Middle frontal gyrus (tissue), 1 donor: ENCODE data around the gene OR52I1.

ENCODE experiments used
- DNase-seq: peaks from one replicate; pipeline ENCODE4 v3.0.0-alpha.2; 2015; ENCODE audit warnings: low spot score; ENCODE audit errors: extremely low spot score

The OR52I1 gene

GRCh38 chr11:4593739-4594138, at the start of gene OR52I1:
OR52I1 (plus strand) TSS chr11:4594039; CDS start chr11:4594039, 0 bp downstream.
- DNase-seq = no peak

- no peak for DNase-seq
Measured at GRCh38 chr11:4544891-4545290, 48.9 kb upstream of the OR52I1 start, which contains the start of gene OR52M1. OR52M1 (plus strand) TSS chr11:4545191; CDS start chr11:4545191, 0 bp downstream.

- no peak for DNase-seq
Measured at GRCh38 chr11:4546878-4547277, 47.0 kb upstream of the OR52I1 start.

GRCh38 chr11:4547416-4547815, 46.4 kb upstream of the OR52I1 start:
- no peak for DNase-seq

GRCh38 chr11:4551346-4551979, 42.4 kb upstream of the OR52I1 start:
- no peak for DNase-seq

- no peak for DNase-seq
Measured at GRCh38 chr11:4559527-4560440, 34.1 kb upstream of the OR52I1 start.

GRCh38 chr11:4560467-4560866, 33.4 kb upstream of the OR52I1 start:
- DNase-seq = no peak

- no peak for DNase-seq
Measured at GRCh38 chr11:4565371-4565770, 28.5 kb upstream of the OR52I1 start.

- no peak for DNase-seq
Measured at GRCh38 chr11:4569075-4569474, 24.8 kb upstream of the OR52I1 start.

- DNase-seq = no peak
Measured at GRCh38 chr11:4576880-4577279, 17.0 kb upstream of the OR52I1 start.

GRCh38 chr11:4577761-4578160, 16.1 kb upstream of the OR52I1 start:
- no peak for DNase-seq

GRCh38 chr11:4578624-4579023, 15.2 kb upstream of the OR52I1 start:
- no peak for DNase-seq

GRCh38 chr11:4580124-4580523, 13.7 kb upstream of the OR52I1 start:
- no peak for DNase-seq

- DNase-seq = no peak
Measured at GRCh38 chr11:4581443-4581842, 12.4 kb upstream of the OR52I1 start, which contains the start of gene OR52I2. OR52I2 (plus strand) TSS chr11:4581743.

GRCh38 chr11:4589017-4589416, 4.8 kb upstream of the OR52I1 start:
- DNase-seq = no peak

- no peak for DNase-seq
Measured at GRCh38 chr11:4605057-4605456, 11.2 kb downstream of the OR52I1 start.

GRCh38 chr11:4606231-4607015, 12.6 kb downstream of the OR52I1 start:
- no peak for DNase-seq

GRCh38 chr11:4607096-4607495, 13.3 kb downstream of the OR52I1 start:
- DNase-seq = no peak

GRCh38 chr11:4607781-4608666, 14.2 kb downstream of the OR52I1 start, which contains the start of gene TRIM68:
TRIM68 (minus strand) TSS chr11:4608231; CDS start chr11:4605504, 2,727 bp downstream.
- DNase-seq = peak; percentile 96

GRCh38 chr11:4610258-4610935, 16.6 kb downstream of the OR52I1 start:
- DNase-seq = no peak
